GM12872 (cell line): ENCODE measurements around the gene ANO2.

Experiments
- CTCF ChIP-seq: IDR thresholded peaks from 3 replicates; pipeline ENCODE4 v1.5.1; 2011; ENCODE audit warnings: low read depth, mild to moderate bottlenecking, low read length, moderate library complexity; ENCODE audit not compliant: insufficient read depth

Gene ANO2

GRCh38 chr12:5619628-5620027 is 325.4 kb downstream of the ANO2 start:
- TF ChIP-seq CTCF, result no peak

- TF ChIP-seq CTCF, result no peak
Measured at GRCh38 chr12:5616854-5617253, 328.2 kb downstream of the ANO2 start.

- TF ChIP-seq CTCF, result no peak
Measured at GRCh38 chr12:5615760-5616159, 329.3 kb downstream of the ANO2 start.

- no peak for TF ChIP-seq CTCF
Measured at GRCh38 chr12:5614256-5614655, 330.8 kb downstream of the ANO2 start.

GRCh38 chr12:5612556-5613410 is 332.3 kb downstream of the ANO2 start:
- TF ChIP-seq CTCF, result no peak

- TF ChIP-seq CTCF, result no peak
Measured at GRCh38 chr12:5611162-5611561, 333.9 kb downstream of the ANO2 start.

GRCh38 chr12:5599378-5599777 is 345.7 kb downstream of the ANO2 start:
- TF ChIP-seq CTCF, result no peak

GRCh38 chr12:5593998-5594397 is 351.1 kb downstream of the ANO2 start:
- TF ChIP-seq CTCF, result no peak
